Activated T-cell treated with anti-CD3 and anti-CD28 coated beads, Interleukin-2, amount 50 U/mL, for 72 hours (primary cell): ENCODE results near the gene DAPP1. TPM values are rescaled to one million over a fixed set of nuclear protein-coding genes. Genes with fewer than 3 reads are reported as not detected.
"Not testable (repeated sequence)": the region's sequence is repeated elsewhere in the genome, so short reads cannot be mapped to it uniquely, and the experiment has no call there.

Experiments used
- ATAC-seq, 2 donors: fragments of 150-1000 bp; cut with Tn5 transposase; replicated peaks in 1 of 2; 2 replicates each; pipeline ENCODE4 v1.10.0; 2021; ENCODE audit warnings: moderate library complexity in 2 of 2, mild to moderate bottlenecking in 1 of 2
- DNase-seq, 2 donors: peaks; one replicate each; pipeline ENCODE4 v3.0.0; 2021 to 2022; ENCODE audit warnings: mixed read lengths in 1 of 2
- H3K27ac Mint-ChIP-seq: one replicate; pipeline ENCODE4 v1.8.0; 2022; ENCODE audit warnings: mild to moderate bottlenecking, moderate library complexity, mixed read lengths
- H3K27me3 Mint-ChIP-seq: one replicate; pipeline ENCODE4 v1.8.0; 2022; ENCODE audit warnings: low read depth, mixed read lengths
- H3K36me3 Mint-ChIP-seq, 2 donors: one replicate each; pipeline ENCODE4 v1.8.0; 2022; ENCODE audit warnings: mixed read lengths in 2 of 2, mild to moderate bottlenecking in 1 of 2; ENCODE audit not compliant: insufficient read depth in 2 of 2
- H3K4me1 Mint-ChIP-seq: one replicate; pipeline ENCODE4 v1.8.0; 2022; ENCODE audit warnings: low read depth, mixed read lengths
- H3K4me3 Mint-ChIP-seq, 2 donors: one replicate each; pipeline ENCODE4 v1.8.0; 2022; ENCODE audit warnings: mild to moderate bottlenecking in 2 of 2, mixed read lengths in 2 of 2, moderate library complexity in 2 of 2
- H3K9me3 Mint-ChIP-seq, 2 donors: one replicate each; pipeline ENCODE4 v1.8.0; 2022; ENCODE audit warnings: mixed read lengths in 2 of 2
- total RNA-seq, 2 donors: library from RNA; stranded (reverse); gene quantifications; one replicate each; pipeline ENCODE4 v1.2.3, GENCODE V29; 2022

DAPP1 gene
- total RNA-seq, 2 donors from 2014 or later = 40.7 to 48.1 TPM

GRCh38 chr4:99827857-99828256 is 11.2 kb downstream of the DAPP1 start:
- Mint-ChIP-seq H3K9me3 (peaks cover 0 to 1% of the 10 kb centered on the region in 2 donors), H3K4me1 (peaks cover 53% of the 10 kb centered on the region), H3K27me3 (no peaks in the 10 kb centered on the region), H3K36me3 (peaks cover 4 to 14% of the 10 kb centered on the region in 2 donors), H3K4me3 (peak overlapping the region; percentile 13 to 54), H3K27ac (peak overlapping the region; percentile 67)
- ATAC-seq (no peak), DNase-seq (no peak)

- peak overlapping the region; percentile 67 for H3K27ac Mint-ChIP-seq
These were observed 11.8 kb downstream of the DAPP1 start for GRCh38 chr4:99828477-99828876.

GRCh38 chr4:99830051-99830450 is 13.4 kb downstream of the DAPP1 start:
- not testable (repeated sequence) for DNase-seq, ATAC-seq, H3K9me3 Mint-ChIP-seq, H3K27ac Mint-ChIP-seq, H3K27me3 Mint-ChIP-seq, H3K4me3 Mint-ChIP-seq
- H3K4me1 Mint-ChIP-seq = peaks cover 32% of the 10 kb centered on the region
- H3K36me3 Mint-ChIP-seq = peaks cover 3 to 14% of the 10 kb centered on the region in 2 donors

More at GRCh38 chr4:99828477-99828876, 11.8 kb downstream of the DAPP1 start:
- H3K27me3 Mint-ChIP-seq = no peaks in the 10 kb centered on the region
- no peak overlapping the region for H3K4me3 Mint-ChIP-seq
- H3K36me3 Mint-ChIP-seq = peaks cover 4 to 13% of the 10 kb centered on the region in 2 donors
- DNase-seq = no peak
- H3K4me1 Mint-ChIP-seq = peaks cover 48% of the 10 kb centered on the region
- H3K9me3 Mint-ChIP-seq = peaks cover 0 to 1% of the 10 kb centered on the region in 2 donors
- no peak for ATAC-seq

- Mint-ChIP-seq H3K27ac (no peak overlapping the region), H3K9me3 (no peaks in the 10 kb centered on the region), H3K4me1 (peaks cover 23% of the 10 kb centered on the region), H3K27me3 (no peaks in the 10 kb centered on the region), H3K36me3 (peaks cover 7 to 22% of the 10 kb centered on the region in 2 donors), H3K4me3 (no peak overlapping the region)
- ATAC-seq (no peak), DNase-seq (no peak)
These were observed 15.7 kb downstream of the DAPP1 start for GRCh38 chr4:99832321-99832720.

GRCh38 chr4:99832758-99833157 is 16.1 kb downstream of the DAPP1 start:
- DNase-seq (no peak), ATAC-seq (no peak)
- Mint-ChIP-seq H3K4me3 (no peak overlapping the region), H3K9me3 (no peaks in the 10 kb centered on the region), H3K27ac (no peak overlapping the region), H3K27me3 (no peaks in the 10 kb centered on the region), H3K36me3 (peaks cover 7 to 22% of the 10 kb centered on the region in 2 donors), H3K4me1 (peaks cover 18% of the 10 kb centered on the region)

GRCh38 chr4:99833756-99834155 is 17.1 kb downstream of the DAPP1 start:
- Mint-ChIP-seq H3K27ac (no peak overlapping the region), H3K36me3 (peaks cover 9 to 25% of the 10 kb centered on the region in 2 donors)
- no peak for ATAC-seq

GRCh38 chr4:99834569-99834968 is 17.9 kb downstream of the DAPP1 start:
- H3K4me1 Mint-ChIP-seq = peaks cover 14% of the 10 kb centered on the region
- no peak overlapping the region for H3K27ac Mint-ChIP-seq
- no peak overlapping the region for H3K4me3 Mint-ChIP-seq
- no peak for ATAC-seq
- H3K36me3 Mint-ChIP-seq = peaks cover 10 to 32% of the 10 kb centered on the region in 2 donors
- no peaks in the 10 kb centered on the region for H3K27me3 Mint-ChIP-seq
- H3K9me3 Mint-ChIP-seq = no peaks in the 10 kb centered on the region
- no peak for DNase-seq

More at GRCh38 chr4:99833756-99834155, 17.1 kb downstream of the DAPP1 start:
- no peak overlapping the region for H3K4me3 Mint-ChIP-seq
- peaks cover 10% of the 10 kb centered on the region for H3K4me1 Mint-ChIP-seq
- no peaks in the 10 kb centered on the region for H3K9me3 Mint-ChIP-seq
- no peak for DNase-seq
- H3K27me3 Mint-ChIP-seq = no peaks in the 10 kb centered on the region

GRCh38 chr4:99835942-99836341 is 19.3 kb downstream of the DAPP1 start:
- no peaks in the 10 kb centered on the region for H3K27me3 Mint-ChIP-seq
- peaks cover 18% of the 10 kb centered on the region for H3K4me1 Mint-ChIP-seq
- no peak overlapping the region for H3K4me3 Mint-ChIP-seq
- ATAC-seq = no peak
- DNase-seq = no peak
- H3K27ac Mint-ChIP-seq = no peak overlapping the region
- no peaks in the 10 kb centered on the region for H3K9me3 Mint-ChIP-seq
- peaks cover 10 to 34% of the 10 kb centered on the region in 2 donors for H3K36me3 Mint-ChIP-seq

GRCh38 chr4:99838927-99839326 is 22.3 kb downstream of the DAPP1 start:
- H3K9me3 Mint-ChIP-seq = no peaks in the 10 kb centered on the region
- H3K4me1 Mint-ChIP-seq = peaks cover 34% of the 10 kb centered on the region
- H3K36me3 Mint-ChIP-seq = peaks cover 16 to 39% of the 10 kb centered on the region in 2 donors
- H3K4me3 Mint-ChIP-seq = no peak overlapping the region
- H3K27me3 Mint-ChIP-seq = no peaks in the 10 kb centered on the region
- no peak overlapping the region for H3K27ac Mint-ChIP-seq
- ATAC-seq = no peak
- no peak for DNase-seq

- peaks cover 15 to 34% of the 10 kb centered on the region in 2 donors for H3K36me3 Mint-ChIP-seq
- ATAC-seq = peak; percentile 88 to 92
These were observed 24.5 kb downstream of the DAPP1 start for GRCh38 chr4:99841129-99841528.

GRCh38 chr4:99843413-99843812 is 26.8 kb downstream of the DAPP1 start:
- ATAC-seq (no peak), DNase-seq (no peak)
- H3K27ac Mint-ChIP-seq = peak overlapping the region; percentile 72
- H3K4me1 Mint-ChIP-seq = peaks cover 66% of the 10 kb centered on the region
- H3K9me3 Mint-ChIP-seq = no peaks in the 10 kb centered on the region
- H3K36me3 Mint-ChIP-seq = peaks cover 10 to 28% of the 10 kb centered on the region in 2 donors
- no peaks in the 10 kb centered on the region for H3K27me3 Mint-ChIP-seq
- no peak overlapping the region for H3K4me3 Mint-ChIP-seq

More at GRCh38 chr4:99841129-99841528, 24.5 kb downstream of the DAPP1 start:
- Mint-ChIP-seq H3K9me3 (no peaks in the 10 kb centered on the region), H3K4me3 (peak overlapping the region in 1 of 2 donors; percentile 20), H3K27ac (peak overlapping the region; percentile 75), H3K4me1 (peaks cover 43% of the 10 kb centered on the region), H3K27me3 (no peaks in the 10 kb centered on the region)
- DNase-seq = no peak

GRCh38 chr4:99844048-99844447 is 27.4 kb downstream of the DAPP1 start:
- Mint-ChIP-seq H3K36me3 (peaks cover 8 to 22% of the 10 kb centered on the region in 2 donors), H3K27me3 (no peaks in the 10 kb centered on the region), H3K27ac (no peak overlapping the region), H3K4me1 (peaks cover 73% of the 10 kb centered on the region), H3K9me3 (no peaks in the 10 kb centered on the region), H3K4me3 (no peak overlapping the region)
- no peak for ATAC-seq
- DNase-seq = no peak

- H3K27me3 Mint-ChIP-seq = no peaks in the 10 kb centered on the region
- no peaks in the 10 kb centered on the region for H3K9me3 Mint-ChIP-seq
- DNase-seq (no peak), ATAC-seq (no peak)
- peaks cover 9 to 21% of the 10 kb centered on the region in 2 donors for H3K36me3 Mint-ChIP-seq
- peak overlapping the region; percentile 30 to 81 for H3K4me3 Mint-ChIP-seq
- peak overlapping the region; percentile 98 for H3K27ac Mint-ChIP-seq
- H3K4me1 Mint-ChIP-seq = peaks cover 78% of the 10 kb centered on the region
These were observed 28.6 kb downstream of the DAPP1 start for GRCh38 chr4:99845179-99845578.
